ENCODE data around the gene BRICD5. TPM values are rescaled to one million over a fixed set of nuclear protein-coding genes. Genes with fewer than 3 reads are reported as not detected.

BRICD5 gene
- total RNA-seq, 4 donors from 2014 or later, result 0.72 to 10.3 (median 3.5) TPM

- H3K9me3 ChIP-seq, result no peaks in the 10 kb centered on the region
- H3K27me3 ChIP-seq, result peaks cover 6% of the 10 kb centered on the region
- peaks cover 0 to 1% (median 0%) of the 10 kb centered on the region in 3 donors for H3K4me1 ChIP-seq
- ATAC-seq, result no peak
- no peaks in the 10 kb centered on the region for H3K36me3 ChIP-seq
- H3K27ac ChIP-seq, result no peak overlapping the region
- H3K4me3 ChIP-seq, result no peak overlapping the region
- TF ChIP-seq POLR2A (IDR thresholded peaks at IDR 0.05) (no peak), EP300 (IDR thresholded peaks at IDR 0.05) (no peak), POLR2AphosphoS5 (IDR thresholded peaks at IDR 0.05) (no peak), CTCF (IDR thresholded peaks at IDR 0.05) (no peak)
- no CpG with 5 or more reads among the region's 30 CpGs for WGBS, 2 donors (ENCODE audit: low coverage in 1 of 2)
Observed at GRCh38 chr16:2183671-2184070, 27.0 kb downstream of the BRICD5 start.

DNA sequence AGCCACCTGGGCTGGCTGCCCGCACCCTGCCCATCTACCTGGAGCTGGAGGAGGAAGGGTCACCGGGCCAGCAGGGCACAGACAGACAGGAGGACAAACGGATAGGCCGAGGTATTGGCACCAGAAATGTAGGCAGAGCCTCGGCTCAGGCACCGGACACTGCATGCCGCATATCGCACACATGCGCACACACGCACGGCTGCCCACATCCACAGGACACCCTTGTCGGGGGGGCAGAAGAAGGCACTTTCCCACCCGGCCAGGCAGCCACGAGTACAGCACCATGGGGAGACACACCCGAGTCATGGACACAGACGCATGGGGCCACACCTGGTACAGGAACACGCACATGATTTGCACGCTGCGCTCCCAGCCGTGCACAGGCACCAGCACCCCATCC, 28.7 kb downstream of the BRICD5 start:
- Histone ChIP-seq H3K4me1 (peaks cover 0 to 6% (median 0%) of the 10 kb centered on the region in 3 donors), H3K4me3 (no peak overlapping the region), H3K27ac (no peak overlapping the region), H3K27me3 (peaks cover 12% of the 10 kb centered on the region), H3K36me3 (peaks cover 0 to 14% of the 10 kb centered on the region in 2 donors), H3K9me3 (no peaks in the 10 kb centered on the region)
- ATAC-seq, result no peak
- 82 to 92% methylated on average over 3 to 7 of the region's 20 CpGs for WGBS, 2 donors (ENCODE audit: low coverage in 1 of 2)
- TF ChIP-seq CTCF (IDR thresholded peaks at IDR 0.05), result no peak
- TF ChIP-seq EP300 (IDR thresholded peaks at IDR 0.05), result no peak
- TF ChIP-seq POLR2A (IDR thresholded peaks at IDR 0.05), result no peak
- TF ChIP-seq POLR2AphosphoS5 (IDR thresholded peaks at IDR 0.05), result no peak

GRCh38 chr16:2180962-2181923, 29.4 kb downstream of the BRICD5 start:
- no CpG with 5 or more reads among the region's 46 CpGs for WGBS, 2 donors (ENCODE audit: low coverage in 1 of 2)
- no peak for ATAC-seq
- peaks cover 12% of the 10 kb centered on the region for H3K27me3 ChIP-seq
- H3K36me3 ChIP-seq, result peaks cover 0 to 21% of the 10 kb centered on the region in 2 donors
- TF ChIP-seq POLR2A (IDR thresholded peaks at IDR 0.05) (no peak), POLR2AphosphoS5 (IDR thresholded peaks at IDR 0.05) (no peak), CTCF (IDR thresholded peaks at IDR 0.05) (no peak), EP300 (IDR thresholded peaks at IDR 0.05) (no peak)
- H3K4me1 ChIP-seq, result peaks cover 0 to 6% (median 0%) of the 10 kb centered on the region in 3 donors
- H3K4me3 ChIP-seq, result no peak overlapping the region
- no peaks in the 10 kb centered on the region for H3K9me3 ChIP-seq
- H3K27ac ChIP-seq, result no peak overlapping the region

GRCh38 chr16:2180461-2180860, 30.2 kb downstream of the BRICD5 start:
- Histone ChIP-seq H3K27ac (no peak overlapping the region), H3K9me3 (no peaks in the 10 kb centered on the region), H3K27me3 (peaks cover 12% of the 10 kb centered on the region), H3K36me3 (peaks cover 0 to 29% of the 10 kb centered on the region in 2 donors), H3K4me1 (peaks cover 0 to 6% (median 0%) of the 10 kb centered on the region in 3 donors), H3K4me3 (no peak overlapping the region)
- no peak for ATAC-seq
- WGBS, 2 donors (ENCODE audit: low coverage in 1 of 2), result no CpG with 5 or more reads among the region's 43 CpGs
- TF ChIP-seq CTCF (IDR thresholded peaks at IDR 0.05), result no peak

GRCh38 chr16:2179576-2179975, 31.1 kb downstream of the BRICD5 start:
- H3K27ac ChIP-seq, result no peak overlapping the region
- WGBS, 2 donors (ENCODE audit: low coverage in 1 of 2), result no CpG with 5 or more reads among the region's 31 CpGs

More at GRCh38 chr16:2179576-2179975, 31.1 kb downstream of the BRICD5 start:
- ATAC-seq, result no peak
- Histone ChIP-seq H3K27me3 (peaks cover 12% of the 10 kb centered on the region), H3K9me3 (no peaks in the 10 kb centered on the region), H3K4me1 (peaks cover 0 to 6% (median 0%) of the 10 kb centered on the region in 3 donors), H3K4me3 (no peak overlapping the region), H3K36me3 (peaks cover 0 to 38% of the 10 kb centered on the region in 2 donors)
- no peak for TF ChIP-seq CTCF (IDR thresholded peaks at IDR 0.05)
- no peak for TF ChIP-seq EP300 (IDR thresholded peaks at IDR 0.05)
- no peak for TF ChIP-seq POLR2A (IDR thresholded peaks at IDR 0.05)
- TF ChIP-seq POLR2AphosphoS5 (IDR thresholded peaks at IDR 0.05), result no peak

Data from gastroesophageal sphincter (tissue), 4 donors.